Amniotic epithelial cell (primary cell): ENCODE results near the gene QSER1.

Experiments
- DNase-seq: peaks from one replicate; pipeline ENCODE4 v3.0.0-alpha.2; 2010; ENCODE audit warnings: low read depth

QSER1 gene

GRCh38 chr11:32890843-32891656, 1.6 kb upstream of the QSER1 start:
- DNase-seq: no peak

DNA sequence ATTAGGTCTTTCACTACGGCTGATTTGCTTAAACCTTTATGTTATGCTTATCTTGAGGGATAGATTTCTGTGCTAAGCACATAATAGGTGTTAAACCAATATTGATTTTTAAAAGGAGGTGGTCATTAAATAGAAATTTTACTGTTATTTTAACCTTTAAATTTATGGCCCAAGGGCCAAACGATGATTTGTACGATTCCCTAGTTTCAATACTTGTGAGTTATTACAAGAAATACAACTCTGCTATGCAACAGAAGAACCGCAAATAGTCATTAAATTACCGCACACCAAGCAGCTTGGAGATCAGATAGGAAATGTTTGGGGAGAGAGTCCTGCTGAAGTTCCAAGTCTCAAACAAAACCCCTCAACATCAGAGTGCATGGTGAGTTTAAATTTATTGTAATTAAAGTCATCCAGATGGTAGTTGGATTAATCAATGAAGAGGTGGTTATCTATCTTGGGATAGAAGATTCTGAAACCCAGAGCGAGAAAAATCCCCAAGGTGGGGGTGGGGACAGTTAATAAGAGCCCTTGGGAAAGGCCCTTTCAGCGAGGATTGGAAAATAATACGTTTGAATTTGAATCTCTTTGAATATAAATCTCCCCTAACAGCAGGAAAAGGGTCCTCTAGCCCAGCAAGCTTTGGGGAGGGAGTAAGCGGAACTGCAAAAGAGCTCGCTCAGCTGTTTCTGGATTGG, 805 bp upstream of the QSER1 start:
- peak; percentile 18 for DNase-seq

- no peak for DNase-seq
These were observed 407 bp downstream of the QSER1 start for GRCh38 chr11:32893093-32893342.

DNA sequence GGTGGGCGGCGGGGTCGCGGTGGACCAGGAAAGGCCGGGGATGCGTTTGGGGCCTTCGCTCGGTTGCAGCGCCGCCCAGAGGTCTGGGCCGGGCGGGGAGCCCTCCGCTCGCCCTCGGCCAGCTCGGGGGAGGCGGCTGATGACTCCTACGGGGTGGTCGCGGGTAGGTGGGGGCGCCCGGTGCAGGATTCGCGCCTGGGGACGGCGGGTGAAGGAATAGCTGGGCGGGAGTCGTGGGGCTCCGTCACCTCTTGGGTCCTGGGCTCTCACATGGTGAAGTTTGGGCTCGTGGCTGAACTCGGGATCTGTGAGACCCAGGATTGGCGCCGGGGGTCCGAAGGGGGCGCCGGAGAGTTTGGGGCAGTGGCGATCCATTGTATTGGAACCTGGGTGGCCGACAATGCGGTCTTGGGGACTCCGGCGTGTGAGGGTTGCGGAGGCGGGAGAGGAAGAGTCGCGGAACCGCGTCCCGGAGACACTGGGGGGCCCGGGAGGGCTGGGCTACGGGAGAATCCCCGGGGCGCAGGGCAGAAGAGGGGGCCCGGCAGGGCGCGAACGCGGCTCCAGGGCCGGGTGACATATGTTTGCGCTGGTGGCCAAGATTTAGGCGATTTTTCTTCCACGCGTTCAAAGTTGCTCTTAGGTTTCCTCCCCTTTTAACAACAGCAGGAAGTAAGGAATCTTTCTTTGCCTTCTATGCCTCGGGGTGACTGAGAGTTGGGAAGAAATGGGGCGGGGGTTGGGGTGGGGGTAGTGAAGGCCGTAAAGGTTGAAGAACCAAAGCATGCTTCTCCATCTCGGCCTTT, 935 bp downstream of the QSER1 start:
- DNase-seq: peak; percentile 27

GRCh38 chr11:32894149-32894827, 1.7 kb downstream of the QSER1 start:
- DNase-seq: peak; percentile 86

- DNase-seq: no peak
These were observed 2.3 kb downstream of the QSER1 start for GRCh38 chr11:32894921-32895320.

DNA sequence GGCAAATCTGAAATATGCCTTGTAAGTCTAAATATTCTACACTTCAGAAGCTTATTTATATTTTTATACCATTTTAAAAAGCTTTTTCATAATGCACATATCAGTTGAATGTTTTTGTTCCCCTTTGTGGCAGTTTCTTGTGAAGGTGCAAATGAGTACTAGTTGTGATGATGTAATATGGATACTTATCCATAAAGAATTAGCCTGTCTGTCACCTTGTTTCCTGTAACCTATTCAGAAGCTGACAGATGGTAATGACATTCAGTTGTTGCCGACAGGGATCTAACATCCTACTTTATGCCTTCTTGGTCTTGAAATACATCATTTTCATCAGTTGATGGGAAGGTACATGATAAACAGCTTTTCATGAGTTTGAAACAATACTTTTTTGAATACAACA, 2.9 kb downstream of the QSER1 start:
- no peak for DNase-seq

DNA sequence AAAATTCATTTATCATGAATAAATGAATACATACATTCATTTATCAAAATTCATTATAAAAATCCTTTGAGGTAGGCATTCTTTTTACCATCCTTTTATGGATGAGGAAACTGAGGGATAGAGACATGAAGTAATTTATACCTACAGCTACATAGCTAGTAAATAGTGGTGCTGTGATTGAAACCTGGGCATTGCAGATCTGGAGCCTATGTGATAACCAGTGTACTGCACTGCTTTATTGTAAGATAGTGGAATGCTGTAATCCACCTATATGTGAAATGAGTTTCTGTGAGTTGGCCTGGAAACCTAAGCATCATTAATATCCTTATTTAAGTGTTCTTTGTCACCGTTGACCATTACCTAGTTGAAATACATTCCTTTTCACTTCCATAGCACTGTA, 4.5 kb downstream of the QSER1 start:
- DNase-seq: no peak

GRCh38 chr11:32899438-32899837, 6.8 kb downstream of the QSER1 start:
- no peak for DNase-seq

DNA sequence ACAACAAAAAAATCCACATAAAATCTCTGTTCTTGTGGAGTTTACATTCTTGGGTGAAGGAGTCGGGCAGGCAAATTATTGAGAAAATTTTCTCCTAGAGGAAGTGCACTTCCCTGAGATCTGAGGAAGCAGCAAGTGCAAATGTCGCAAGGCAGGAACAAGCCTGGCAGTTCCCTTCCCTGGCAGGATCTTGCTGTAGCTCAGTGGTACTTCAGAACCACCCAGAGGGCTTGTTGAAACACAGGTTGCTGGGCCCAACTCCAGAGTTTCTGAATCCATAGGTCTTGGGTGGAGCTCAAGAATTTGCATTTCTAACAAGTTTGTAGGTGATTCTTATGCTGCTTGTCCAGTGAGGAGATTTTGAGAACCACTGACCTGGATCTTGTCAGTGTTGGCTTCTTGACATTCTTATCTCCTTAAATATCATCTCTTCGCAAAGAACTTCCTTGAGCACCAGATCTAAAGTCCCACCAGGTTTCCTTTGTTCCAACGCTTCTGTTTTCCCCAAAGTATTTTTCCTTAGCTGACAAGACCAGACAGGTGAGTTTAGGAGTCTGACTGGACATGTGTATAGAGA, 9.6 kb downstream of the QSER1 start:
- no peak for DNase-seq

- no peak for DNase-seq
These were observed 12.5 kb downstream of the QSER1 start for GRCh38 chr11:32905028-32905667.

- no peak for DNase-seq
These were observed 16.0 kb downstream of the QSER1 start for GRCh38 chr11:32908619-32909018.

DNA sequence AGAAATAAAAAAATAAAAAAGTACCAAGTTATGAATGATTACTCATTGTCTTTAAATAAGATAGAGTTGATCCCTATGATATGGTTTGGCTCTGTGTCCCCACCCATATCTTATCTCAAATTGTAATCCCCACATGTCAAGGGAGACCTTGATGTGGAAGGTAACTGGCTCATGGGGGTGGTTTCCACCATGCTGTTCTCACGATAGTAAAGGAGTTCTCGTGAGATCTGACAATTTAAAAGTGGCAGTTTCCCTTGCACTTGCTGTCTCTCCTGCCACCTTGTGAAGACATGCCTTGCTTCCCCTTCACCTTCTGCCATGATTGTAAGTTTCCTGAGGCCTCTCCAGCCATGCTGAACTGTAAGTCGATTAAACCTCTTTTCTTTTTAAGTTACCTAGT, 18.8 kb downstream of the QSER1 start:
- DNase-seq: no peak

DNA sequence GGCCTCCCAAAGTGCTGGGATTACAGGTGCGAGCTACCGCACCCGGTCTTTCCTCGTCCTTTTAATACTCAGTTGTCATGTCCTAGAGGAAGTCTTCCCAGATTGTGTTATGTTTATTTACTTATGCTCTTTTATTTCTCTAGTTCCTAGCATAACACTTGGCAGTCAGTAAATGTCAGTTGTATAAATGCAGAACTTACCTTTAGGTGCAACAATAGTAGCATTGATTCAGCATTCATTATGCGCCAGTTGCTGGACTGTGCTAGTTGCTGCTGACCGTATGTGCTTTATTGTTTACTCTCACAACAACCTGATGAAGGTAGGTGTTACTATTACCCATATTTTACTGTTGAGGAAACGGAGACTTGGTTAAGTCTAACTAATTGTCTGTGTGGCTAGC, 20.8 kb downstream of the QSER1 start:
- no peak for DNase-seq

DNA sequence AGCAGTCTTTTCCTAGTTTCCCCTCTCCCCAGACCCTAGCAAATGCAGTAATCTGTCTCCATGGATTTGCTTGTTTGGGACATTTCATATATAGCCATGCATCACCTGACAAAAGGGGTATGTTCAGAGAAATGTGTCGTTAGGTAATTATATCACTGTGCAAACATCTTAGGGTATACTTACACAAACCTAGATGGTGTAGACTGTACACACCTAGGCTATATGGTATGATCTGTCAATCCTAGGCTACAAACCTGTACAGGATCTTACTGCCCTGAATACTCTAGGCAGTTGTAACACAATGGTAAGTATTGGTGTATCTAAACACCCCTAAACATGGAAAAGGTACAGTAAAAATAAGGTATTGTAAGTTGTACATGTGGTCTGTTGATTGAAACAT, 23.8 kb downstream of the QSER1 start:
- DNase-seq: no peak

- no peak for DNase-seq
These were observed 24.4 kb downstream of the QSER1 start for GRCh38 chr11:32916994-32917393.

DNA sequence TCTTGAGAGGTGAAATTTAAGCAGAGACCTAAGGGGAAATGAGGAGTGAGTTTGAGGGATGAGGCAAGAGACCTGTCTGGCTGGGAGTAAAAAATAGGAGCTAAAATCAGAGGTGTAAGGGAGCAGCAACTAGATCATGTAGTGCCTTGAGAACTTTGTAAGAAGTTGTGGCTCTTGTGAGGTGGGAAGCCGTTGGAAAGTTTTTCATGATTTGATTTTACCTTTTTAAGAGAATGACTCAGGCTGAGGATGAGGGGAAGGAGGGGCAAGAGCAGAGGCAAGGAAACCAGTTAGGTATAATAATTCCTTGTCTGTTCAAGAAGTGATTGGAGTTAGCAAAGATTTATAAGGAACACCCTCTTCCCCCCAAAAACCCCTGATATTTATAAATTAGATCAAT, 25.8 kb downstream of the QSER1 start:
- DNase-seq: no peak

DNA sequence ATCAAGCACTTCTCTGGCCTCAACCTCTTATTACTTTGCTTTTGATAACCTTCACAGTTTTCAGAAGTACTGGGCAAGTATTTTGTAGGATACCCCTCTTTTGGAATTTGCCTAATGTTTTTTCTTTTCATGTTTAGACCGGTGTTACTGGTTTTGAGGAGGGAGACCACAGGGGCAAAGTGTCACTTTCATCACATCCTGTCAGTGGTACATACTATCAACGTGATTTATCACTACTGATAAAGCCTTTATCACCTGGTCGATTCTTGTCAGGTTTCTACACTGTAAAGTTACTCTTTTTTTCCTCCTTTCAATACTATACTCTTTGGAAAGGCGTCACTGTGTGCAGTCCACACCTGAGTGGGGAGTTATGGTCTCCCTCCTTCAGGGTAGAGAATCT, 26.7 kb downstream of the QSER1 start:
- no peak for DNase-seq

- no peak for DNase-seq
These were observed 28.0 kb downstream of the QSER1 start for GRCh38 chr11:32920570-32920969.

- no peak for DNase-seq
These were observed 28.6 kb downstream of the QSER1 start for GRCh38 chr11:32921204-32921603.

GRCh38 chr11:32931606-32932005, 39.0 kb downstream of the QSER1 start:
- DNase-seq: peak; percentile 15

DNA sequence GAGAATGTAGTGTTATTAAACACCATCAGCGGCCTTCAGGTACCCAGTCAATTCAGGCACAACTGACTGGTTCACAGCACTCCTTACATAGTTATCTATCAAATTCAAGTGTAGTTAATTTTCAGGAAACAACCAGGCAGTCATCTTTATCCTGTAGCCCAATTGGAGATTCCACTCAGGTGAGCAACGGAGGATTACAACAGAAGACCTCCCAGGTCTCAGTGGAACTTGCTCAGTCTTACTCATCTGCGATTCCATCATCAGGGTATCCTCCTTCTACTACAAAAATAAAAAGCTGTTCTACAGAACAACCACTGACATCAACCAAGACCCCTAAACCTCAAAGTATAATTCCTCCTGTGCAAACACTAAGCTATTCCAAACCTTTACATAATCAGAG, 39.6 kb downstream of the QSER1 start:
- DNase-seq: no peak
